Measurements from ENCODE around the gene IFNGR1.
A peak's percentile ranks its signal among the peaks of the same experiment; 100 is the strongest.

IFNGR1 gene

GRCh38 chr6:137247724-137248123, 28.5 kb upstream of the IFNGR1 start:
- peaks cover 23% of the 10 kb centered on the region for H3K27me3 Mint-ChIP-seq (ENCODE audit: low read depth)
- H3K4me1 Mint-ChIP-seq (ENCODE audit: low read depth) = peaks cover 5% of the 10 kb centered on the region

GRCh38 chr6:137246791-137247202, 27.6 kb upstream of the IFNGR1 start:
- no peak overlapping the region for H3K4me3 Mint-ChIP-seq
- no peaks in the 10 kb centered on the region for H3K9me3 Mint-ChIP-seq
- H3K4me1 Mint-ChIP-seq (ENCODE audit: low read depth) = peaks cover 5% of the 10 kb centered on the region

More at GRCh38 chr6:137247724-137248123, 28.5 kb upstream of the IFNGR1 start:
- Mint-ChIP-seq H3K4me3 (no peak overlapping the region), H3K9me3 (peaks cover 9% of the 10 kb centered on the region), H3K27ac (no peak overlapping the region), H3K36me3 (ENCODE audit: low read depth) (peaks cover 12% of the 10 kb centered on the region)

GRCh38 chr6:137246164-137246563, 27.0 kb upstream of the IFNGR1 start:
- no peak overlapping the region for H3K27ac Mint-ChIP-seq
- no peaks in the 10 kb centered on the region for H3K9me3 Mint-ChIP-seq
- peaks cover 5% of the 10 kb centered on the region for H3K4me1 Mint-ChIP-seq (ENCODE audit: low read depth)
- peaks cover 7% of the 10 kb centered on the region for H3K36me3 Mint-ChIP-seq (ENCODE audit: low read depth)
- H3K4me3 Mint-ChIP-seq = no peak overlapping the region
- peaks cover 11% of the 10 kb centered on the region for H3K27me3 Mint-ChIP-seq (ENCODE audit: low read depth)

More at GRCh38 chr6:137246791-137247202, 27.6 kb upstream of the IFNGR1 start:
- peaks cover 14% of the 10 kb centered on the region for H3K27me3 Mint-ChIP-seq (ENCODE audit: low read depth)
- peaks cover 8% of the 10 kb centered on the region for H3K36me3 Mint-ChIP-seq (ENCODE audit: low read depth)
- no peak overlapping the region for H3K27ac Mint-ChIP-seq

- peaks cover 13% of the 10 kb centered on the region for H3K9me3 Mint-ChIP-seq
- H3K27ac Mint-ChIP-seq = no peak overlapping the region
- peaks cover 13% of the 10 kb centered on the region for H3K36me3 Mint-ChIP-seq (ENCODE audit: low read depth)
- peaks cover 14% of the 10 kb centered on the region for H3K4me1 Mint-ChIP-seq (ENCODE audit: low read depth)
- peaks cover 10% of the 10 kb centered on the region for H3K27me3 Mint-ChIP-seq (ENCODE audit: low read depth)
- no peak overlapping the region for H3K4me3 Mint-ChIP-seq
Measured at GRCh38 chr6:137241481-137242038, 22.4 kb upstream of the IFNGR1 start.

- Mint-ChIP-seq H3K27ac (peak overlapping the region; percentile 50), H3K27me3 (ENCODE audit: low read depth) (peaks cover 10% of the 10 kb centered on the region), H3K9me3 (peaks cover 13% of the 10 kb centered on the region), H3K36me3 (ENCODE audit: low read depth) (peaks cover 13% of the 10 kb centered on the region), H3K4me1 (ENCODE audit: low read depth) (peaks cover 19% of the 10 kb centered on the region), H3K4me3 (no peak overlapping the region)
Measured at GRCh38 chr6:137240168-137240567, 21.0 kb upstream of the IFNGR1 start.

GRCh38 chr6:137237413-137238170, 18.4 kb upstream of the IFNGR1 start:
- peaks cover 6% of the 10 kb centered on the region for H3K27me3 Mint-ChIP-seq (ENCODE audit: low read depth)
- peaks cover 12% of the 10 kb centered on the region for H3K36me3 Mint-ChIP-seq (ENCODE audit: low read depth)
- H3K9me3 Mint-ChIP-seq = peaks cover 13% of the 10 kb centered on the region
- no peak overlapping the region for H3K4me3 Mint-ChIP-seq
- no peak overlapping the region for H3K27ac Mint-ChIP-seq
- H3K4me1 Mint-ChIP-seq (ENCODE audit: low read depth) = peaks cover 40% of the 10 kb centered on the region

GRCh38 chr6:137236581-137237355, 17.6 kb upstream of the IFNGR1 start:
- Mint-ChIP-seq H3K27me3 (ENCODE audit: low read depth) (peaks cover 6% of the 10 kb centered on the region), H3K9me3 (peaks cover 13% of the 10 kb centered on the region), H3K4me3 (no peak overlapping the region), H3K27ac (no peak overlapping the region), H3K4me1 (ENCODE audit: low read depth) (peaks cover 46% of the 10 kb centered on the region), H3K36me3 (ENCODE audit: low read depth) (peaks cover 12% of the 10 kb centered on the region)

- H3K36me3 Mint-ChIP-seq (ENCODE audit: low read depth) = peaks cover 12% of the 10 kb centered on the region
- H3K9me3 Mint-ChIP-seq = peaks cover 13% of the 10 kb centered on the region
- peaks cover 6% of the 10 kb centered on the region for H3K27me3 Mint-ChIP-seq (ENCODE audit: low read depth)
- no peak overlapping the region for H3K27ac Mint-ChIP-seq
- H3K4me3 Mint-ChIP-seq = no peak overlapping the region
- peaks cover 57% of the 10 kb centered on the region for H3K4me1 Mint-ChIP-seq (ENCODE audit: low read depth)
Measured at GRCh38 chr6:137235686-137236085, 16.5 kb upstream of the IFNGR1 start.

GRCh38 chr6:137233911-137234863, 15.0 kb upstream of the IFNGR1 start:
- peak overlapping the region; percentile 71 for H3K27ac Mint-ChIP-seq
- peaks cover 11% of the 10 kb centered on the region for H3K36me3 Mint-ChIP-seq (ENCODE audit: low read depth)
- peaks cover 63% of the 10 kb centered on the region for H3K4me1 Mint-ChIP-seq (ENCODE audit: low read depth)
- H3K27me3 Mint-ChIP-seq (ENCODE audit: low read depth) = peaks cover 15% of the 10 kb centered on the region
- H3K4me3 Mint-ChIP-seq = peak overlapping the region; percentile 54
- H3K9me3 Mint-ChIP-seq = peaks cover 13% of the 10 kb centered on the region

GRCh38 chr6:137231895-137232294, 12.7 kb upstream of the IFNGR1 start:
- no peak overlapping the region for H3K4me3 Mint-ChIP-seq
- no peaks in the 10 kb centered on the region for H3K9me3 Mint-ChIP-seq
- peaks cover 13% of the 10 kb centered on the region for H3K27me3 Mint-ChIP-seq (ENCODE audit: low read depth)
- peaks cover 72% of the 10 kb centered on the region for H3K4me1 Mint-ChIP-seq (ENCODE audit: low read depth)
- no peak overlapping the region for H3K27ac Mint-ChIP-seq
- H3K36me3 Mint-ChIP-seq (ENCODE audit: low read depth) = no peaks in the 10 kb centered on the region

- Mint-ChIP-seq H3K4me1 (ENCODE audit: low read depth) (peaks cover 70% of the 10 kb centered on the region), H3K9me3 (no peaks in the 10 kb centered on the region), H3K4me3 (no peak overlapping the region), H3K36me3 (ENCODE audit: low read depth) (no peaks in the 10 kb centered on the region), H3K27me3 (ENCODE audit: low read depth) (peaks cover 13% of the 10 kb centered on the region), H3K27ac (no peak overlapping the region)
Measured at GRCh38 chr6:137230956-137231555, 11.9 kb upstream of the IFNGR1 start.

- Mint-ChIP-seq H3K27ac (no peak overlapping the region), H3K9me3 (no peaks in the 10 kb centered on the region), H3K36me3 (ENCODE audit: low read depth) (no peaks in the 10 kb centered on the region), H3K4me3 (no peak overlapping the region), H3K4me1 (ENCODE audit: low read depth) (peaks cover 67% of the 10 kb centered on the region), H3K27me3 (ENCODE audit: low read depth) (peaks cover 13% of the 10 kb centered on the region)
Measured at GRCh38 chr6:137230547-137230946, 11.4 kb upstream of the IFNGR1 start.

GRCh38 chr6:137229075-137229759, 10.0 kb upstream of the IFNGR1 start:
- H3K4me1 Mint-ChIP-seq (ENCODE audit: low read depth) = peaks cover 67% of the 10 kb centered on the region
- H3K9me3 Mint-ChIP-seq = no peaks in the 10 kb centered on the region
- peaks cover 13% of the 10 kb centered on the region for H3K27me3 Mint-ChIP-seq (ENCODE audit: low read depth)
- H3K4me3 Mint-ChIP-seq = no peak overlapping the region
- no peaks in the 10 kb centered on the region for H3K36me3 Mint-ChIP-seq (ENCODE audit: low read depth)
- no peak overlapping the region for H3K27ac Mint-ChIP-seq

Measured in T-helper 1 cell treated with Interleukin-12 subunit alpha and Interleukin-12 subunit beta and Interleukin-4 antibody, amounts not matched to agents 30 μg/mL and 1 μg/mL, for 36 hours (primary cell).